NT2/D1 (cell line): ENCODE results near the gene LIN37.

Experiments used
- YY1 ChIP-seq: IDR thresholded peaks from 2 replicates; pipeline ENCODE4 v1.6.1; 2011; ENCODE audit not compliant: insufficient read length, insufficient read depth
- ZNF274 ChIP-seq: IDR thresholded peaks from 2 replicates; pipeline ENCODE4 v1.6.1; 2011; ENCODE audit warnings: mild to moderate bottlenecking, low read depth, low read length

GRCh38 chr19:35755550-35756376 is 7.4 kb downstream of the LIN37 start:
- TF ChIP-seq ZNF274 (no peak), YY1 (no peak)
